ENCODE results near the gene NCAM2.
"Not testable (repeated sequence)": the region's sequence is repeated elsewhere in the genome, so short reads cannot be mapped to it uniquely, and the experiment has no call there.

The NCAM2 gene

DNA sequence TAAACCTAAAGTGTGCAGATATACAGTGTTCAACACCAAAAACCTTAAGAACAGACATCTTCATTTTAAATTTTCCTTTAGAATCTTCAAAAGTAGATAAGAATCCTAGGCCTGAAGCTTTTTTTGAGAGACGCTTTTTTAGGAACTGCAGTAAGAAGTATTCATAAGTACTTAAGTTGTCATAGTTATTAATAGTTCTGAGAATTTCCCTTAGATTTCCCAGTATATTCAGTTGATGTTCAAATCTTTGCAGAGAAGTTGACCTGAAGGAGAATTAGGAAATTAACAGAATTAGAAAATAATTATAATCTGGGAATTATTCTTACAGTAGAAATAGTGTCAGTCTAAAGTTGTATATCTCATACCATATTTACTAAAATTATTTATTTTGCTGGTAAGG, 150.3 kb downstream of the NCAM2 start:
- H3K27ac ChIP-seq (replicated peaks), result no peak overlapping the region
- H3K27me3 ChIP-seq (ENCODE audit: insufficient read depth, poor library complexity, severe bottlenecking), result no peaks in the 10 kb centered on the region
- no peak for DNase-seq (ENCODE audit: low read depth in 1 of 2, low spot score in 1 of 2)
- H3K4me3 ChIP-seq (replicated peaks; ENCODE audit: insufficient read depth, low read length), result no peak overlapping the region
- TF ChIP-seq REST (IDR thresholded peaks at IDR 0.05; ENCODE audit: insufficient replicate concordance, low read depth) (no peak), GABPA (IDR thresholded peaks at IDR 0.05; ENCODE audit: low read depth) (no peak), POLR2AphosphoS5 (IDR thresholded peaks at IDR 0.05; ENCODE audit: low read depth) (no peak), CTCF (IDR thresholded peaks at IDR 0.05; ENCODE audit: insufficient read depth, low read length) (no peak), SPI1 (IDR thresholded peaks at IDR 0.05; ENCODE audit: borderline replicate concordance, low read depth) (no peak)

DNA sequence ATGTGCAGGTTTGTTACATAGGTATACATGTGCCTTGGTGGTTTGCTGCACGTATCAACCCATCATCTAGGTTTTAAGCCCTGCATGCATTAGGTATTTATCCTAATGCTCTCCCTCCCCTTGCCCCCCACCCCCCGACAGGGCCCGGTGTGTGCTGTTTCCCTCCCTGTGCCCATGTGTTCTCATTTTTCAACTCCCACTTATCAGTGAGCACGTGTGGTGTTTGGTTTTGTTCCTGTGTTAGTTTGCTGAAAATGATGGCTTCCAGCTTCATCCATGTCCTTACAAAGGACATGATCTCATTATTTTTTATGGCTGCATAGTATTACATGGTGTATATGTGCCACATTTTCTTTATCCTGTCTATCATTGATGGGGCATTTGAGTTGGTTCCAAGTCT, 151.2 kb downstream of the NCAM2 start:
- H3K27ac ChIP-seq (replicated peaks); H3K4me3 ChIP-seq (replicated peaks; ENCODE audit: insufficient read depth, low read length); DNase-seq (ENCODE audit: low read depth in 1 of 2, low spot score in 1 of 2); H3K27me3 ChIP-seq (ENCODE audit: insufficient read depth, poor library complexity, severe bottlenecking): not testable (repeated sequence)

DNA sequence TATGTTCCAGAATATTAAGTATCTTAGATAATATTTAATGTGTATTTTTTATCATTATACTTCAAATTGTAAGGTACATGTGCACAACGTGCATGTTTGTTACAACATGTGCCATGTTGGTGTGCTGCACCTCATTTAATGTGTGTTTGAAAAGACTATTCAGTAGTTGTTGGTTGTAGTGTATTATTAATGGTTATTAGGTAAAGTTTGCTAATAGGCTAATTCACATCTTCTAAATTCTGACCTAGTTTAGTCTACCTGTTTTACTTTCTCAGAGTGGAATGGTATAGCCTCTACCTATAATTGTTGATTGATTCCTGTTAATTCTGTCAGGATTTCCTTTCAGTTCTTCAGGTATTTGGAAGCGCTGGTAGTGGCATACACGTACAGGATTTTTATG, 153.0 kb downstream of the NCAM2 start:
- H3K27ac ChIP-seq (replicated peaks), result no peak overlapping the region
- no peak for DNase-seq (ENCODE audit: low read depth in 1 of 2, low spot score in 1 of 2)
- TF ChIP-seq POLR2AphosphoS5 (IDR thresholded peaks at IDR 0.05; ENCODE audit: low read depth) (no peak), GABPA (IDR thresholded peaks at IDR 0.05; ENCODE audit: low read depth) (no peak), CTCF (IDR thresholded peaks at IDR 0.05; ENCODE audit: insufficient read depth, low read length) (no peak), SPI1 (IDR thresholded peaks at IDR 0.05; ENCODE audit: borderline replicate concordance, low read depth) (no peak), REST (IDR thresholded peaks at IDR 0.05; ENCODE audit: insufficient replicate concordance, low read depth) (no peak)

GRCh38 chr21:21156397-21156796, 158.2 kb downstream of the NCAM2 start:
- H3K27me3 ChIP-seq (ENCODE audit: insufficient read depth, poor library complexity, severe bottlenecking), result peaks cover 3% of the 10 kb centered on the region
- no peak for DNase-seq (ENCODE audit: low read depth in 1 of 2, low spot score in 1 of 2)
- no peak overlapping the region for H3K4me3 ChIP-seq (replicated peaks; ENCODE audit: insufficient read depth, low read length)
- H3K27ac ChIP-seq (replicated peaks), result no peak overlapping the region
- TF ChIP-seq POLR2AphosphoS5 (IDR thresholded peaks at IDR 0.05; ENCODE audit: low read depth) (no peak), CTCF (IDR thresholded peaks at IDR 0.05; ENCODE audit: insufficient read depth, low read length) (no peak), REST (IDR thresholded peaks at IDR 0.05; ENCODE audit: insufficient replicate concordance, low read depth) (no peak), GABPA (IDR thresholded peaks at IDR 0.05; ENCODE audit: low read depth) (no peak), SPI1 (IDR thresholded peaks at IDR 0.05; ENCODE audit: borderline replicate concordance, low read depth) (no peak)

More for the DNA sequence above, 153.0 kb downstream of the NCAM2 start:
- H3K4me3 ChIP-seq (replicated peaks; ENCODE audit: insufficient read depth, low read length), result no peak overlapping the region
- H3K27me3 ChIP-seq (ENCODE audit: insufficient read depth, poor library complexity, severe bottlenecking), result peaks cover 3% of the 10 kb centered on the region

All from HL-60 (cell line).